ENCODE results near the gene CTNNA2. TPM values are rescaled to one million over a fixed set of nuclear protein-coding genes. Genes with fewer than 3 reads are reported as not detected.

CTNNA2 gene
- total and polyA plus RNA-seq, 9 of the 15 experiments (the other 6 are each of a cell fraction or from before 2014, with no cell fraction given), result 0.03 to 0.40 (median 0.15) TPM

DNA sequence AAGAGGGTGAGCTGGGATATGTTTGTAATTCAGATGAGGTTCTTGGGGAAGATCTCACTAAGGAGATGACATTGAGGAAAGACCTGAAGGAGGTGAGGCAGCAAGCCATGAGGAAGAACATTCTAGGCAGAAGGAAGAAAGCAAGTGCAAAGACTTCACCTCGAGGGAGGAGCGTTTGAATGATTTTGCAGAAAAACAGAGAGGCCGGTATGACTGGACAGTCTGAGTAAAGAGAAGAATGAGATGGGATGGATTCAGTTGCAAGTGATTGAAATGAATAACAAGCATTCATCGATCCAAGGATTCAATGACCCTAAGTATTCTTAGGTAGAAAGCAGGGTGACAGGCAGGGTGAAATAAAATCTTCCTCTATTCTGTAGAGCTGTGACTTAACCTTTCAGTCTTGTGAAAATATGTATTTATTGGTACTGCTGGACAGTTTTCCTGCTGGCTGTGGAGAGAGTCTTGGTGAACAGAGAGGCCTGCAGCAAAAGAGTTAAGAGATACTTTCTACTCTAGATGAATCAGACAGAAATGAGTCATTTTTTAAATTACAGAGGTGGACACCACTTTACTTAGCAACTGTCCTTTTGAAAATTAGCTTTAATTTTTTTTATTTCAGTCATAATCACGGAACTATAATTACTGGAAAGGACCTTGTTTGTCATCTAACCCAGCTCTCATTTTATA is 513.3 kb downstream of the CTNNA2 start:
- Histone ChIP-seq H3K4me3 (no peak overlapping the region), H3K9me1 (ENCODE audit: control insufficient read depth, insufficient read depth, low read length) (no peaks in the 10 kb centered on the region), H3K9ac (ENCODE audit: insufficient read depth in 1 of 2, low read depth in 2 of 2, low read length in 2 of 2) (no peak overlapping the region), H3K27me3 (ENCODE audit: control insufficient read depth in 2 of 2, insufficient read depth in 2 of 2, low read length in 2 of 2) (no peaks in the 10 kb centered on the region), H2AFZ (ENCODE audit: low read depth, low read length) (peak overlapping the region; percentile 11), H3K4me2 (ENCODE audit: insufficient read depth, low read length) (peak overlapping the region; percentile 16), H3K4me1 (replicated peaks in 1 of 2; ENCODE audit: control insufficient read depth in 2 of 2, insufficient read depth in 2 of 2, low read length in 2 of 2) (no peaks in the 10 kb centered on the region; a peak in 1 of 5 replicates), H3K9me3 (replicated peaks; ENCODE audit: control insufficient read depth, insufficient read depth, low read depth, low read length) (no peaks in the 10 kb centered on the region; the same call in 1 of the 2 replicates), H3K79me2 (ENCODE audit: control insufficient read depth, insufficient read depth, low read length) (no peaks in the 10 kb centered on the region), H3K27ac (ENCODE audit: extremely low read depth, low read depth, low read length) (no peak overlapping the region), H4K20me1 (replicated peaks; ENCODE audit: control insufficient read depth, insufficient read depth, low read length) (no peaks in the 10 kb centered on the region), H3K36me3 (ENCODE audit: control insufficient read depth, insufficient read depth, low read length) (no peaks in the 10 kb centered on the region)
- ATAC-seq (peak; percentile 59), DNase-seq (ENCODE audit: extremely low read depth in 1 of 4, low spot score in 3 of 4) (no peak), FAIRE-seq (no peak)
- ChIA-PET CTCF (ENCODE audit: low intra/inter-chr PET ratio) (no interaction called here), POLR2A (no interaction called here)
- no TSS peak for BruUV-seq (replicated peaks)
- intact Hi-C loops (cut with micrococcal nuclease), result no loop called here
- WGBS (ENCODE audit: insufficient coverage, low coverage, missing lambda C conversion rate), result 2% methylated on average over 5 of the region's 5 CpGs
- in situ Hi-C loops (cut with MboI), result no loop called here
- TF ChIP-seq THRB (CRISPR knock-in tag; conservative IDR thresholded peaks at IDR 0.05), result no peak
- no peak for TF ChIP-seq ZNF584 (CRISPR knock-in tag; IDR thresholded peaks at IDR 0.05; ENCODE audit: low read depth)
- TF ChIP-seq C11orf30 (IDR thresholded peaks at IDR 0.05; ENCODE audit: low read depth), result peak; percentile 26; the same call in 1 of the 2 replicates
- no peak for TF ChIP-seq LEF1 (IDR thresholded peaks at IDR 0.05)
- no peak for TF ChIP-seq KDM5B (IDR thresholded peaks at IDR 0.05; ENCODE audit: insufficient replicate concordance, low read depth, low read length)
- peak; percentile 17; the same call in 1 of the 2 replicates for TF ChIP-seq MAFG (tag; conservative IDR thresholded peaks at IDR 0.05)
- TF ChIP-seq, protein P1, sequence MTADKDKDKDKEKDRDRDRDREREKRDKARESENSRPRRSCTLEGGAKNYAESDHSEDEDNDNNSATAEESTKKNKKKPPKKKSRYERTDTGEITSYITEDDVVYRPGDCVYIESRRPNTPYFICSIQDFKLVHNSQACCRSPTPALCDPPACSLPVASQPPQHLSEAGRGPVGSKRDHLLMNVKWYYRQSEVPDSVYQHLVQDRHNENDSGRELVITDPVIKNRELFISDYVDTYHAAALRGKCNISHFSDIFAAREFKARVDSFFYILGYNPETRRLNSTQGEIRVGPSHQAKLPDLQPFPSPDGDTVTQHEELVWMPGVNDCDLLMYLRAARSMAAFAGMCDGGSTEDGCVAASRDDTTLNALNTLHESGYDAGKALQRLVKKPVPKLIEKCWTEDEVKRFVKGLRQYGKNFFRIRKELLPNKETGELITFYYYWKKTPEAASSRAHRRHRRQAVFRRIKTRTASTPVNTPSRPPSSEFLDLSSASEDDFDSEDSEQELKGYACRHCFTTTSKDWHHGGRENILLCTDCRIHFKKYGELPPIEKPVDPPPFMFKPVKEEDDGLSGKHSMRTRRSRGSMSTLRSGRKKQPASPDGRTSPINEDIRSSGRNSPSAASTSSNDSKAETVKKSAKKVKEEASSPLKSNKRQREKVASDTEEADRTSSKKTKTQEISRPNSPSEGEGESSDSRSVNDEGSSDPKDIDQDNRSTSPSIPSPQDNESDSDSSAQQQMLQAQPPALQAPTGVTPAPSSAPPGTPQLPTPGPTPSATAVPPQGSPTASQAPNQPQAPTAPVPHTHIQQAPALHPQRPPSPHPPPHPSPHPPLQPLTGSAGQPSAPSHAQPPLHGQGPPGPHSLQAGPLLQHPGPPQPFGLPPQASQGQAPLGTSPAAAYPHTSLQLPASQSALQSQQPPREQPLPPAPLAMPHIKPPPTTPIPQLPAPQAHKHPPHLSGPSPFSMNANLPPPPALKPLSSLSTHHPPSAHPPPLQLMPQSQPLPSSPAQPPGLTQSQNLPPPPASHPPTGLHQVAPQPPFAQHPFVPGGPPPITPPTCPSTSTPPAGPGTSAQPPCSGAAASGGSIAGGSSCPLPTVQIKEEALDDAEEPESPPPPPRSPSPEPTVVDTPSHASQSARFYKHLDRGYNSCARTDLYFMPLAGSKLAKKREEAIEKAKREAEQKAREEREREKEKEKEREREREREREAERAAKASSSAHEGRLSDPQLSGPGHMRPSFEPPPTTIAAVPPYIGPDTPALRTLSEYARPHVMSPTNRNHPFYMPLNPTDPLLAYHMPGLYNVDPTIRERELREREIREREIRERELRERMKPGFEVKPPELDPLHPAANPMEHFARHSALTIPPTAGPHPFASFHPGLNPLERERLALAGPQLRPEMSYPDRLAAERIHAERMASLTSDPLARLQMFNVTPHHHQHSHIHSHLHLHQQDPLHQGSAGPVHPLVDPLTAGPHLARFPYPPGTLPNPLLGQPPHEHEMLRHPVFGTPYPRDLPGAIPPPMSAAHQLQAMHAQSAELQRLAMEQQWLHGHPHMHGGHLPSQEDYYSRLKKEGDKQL (CRISPR knock-in tag; IDR thresholded peaks at IDR 0.05; ENCODE audit: borderline replicate concordance), result no peak
- no peak for TF ChIP-seq POLR2B (IDR thresholded peaks at IDR 0.05; ENCODE audit: low read depth, partially characterized antibody)
- 0 out of 2 replicates have a peak, but pooled peaks have one; percentile 25 for TF ChIP-seq FOSL1 (tag; conservative IDR thresholded peaks at IDR 0.05)
- TF ChIP-seq BRCA1 (IDR thresholded peaks at IDR 0.05), result no peak
- TF ChIP-seq BRCA1 (CRISPR knock-in tag; IDR thresholded peaks at IDR 0.05), result no peak
- peak; percentile 78 for TF ChIP-seq ZNF316 (IDR thresholded peaks at IDR 0.05)
- TF ChIP-seq TEAD2 (tag; IDR thresholded peaks at IDR 0.05), result no peak
- TF ChIP-seq, protein P2, sequence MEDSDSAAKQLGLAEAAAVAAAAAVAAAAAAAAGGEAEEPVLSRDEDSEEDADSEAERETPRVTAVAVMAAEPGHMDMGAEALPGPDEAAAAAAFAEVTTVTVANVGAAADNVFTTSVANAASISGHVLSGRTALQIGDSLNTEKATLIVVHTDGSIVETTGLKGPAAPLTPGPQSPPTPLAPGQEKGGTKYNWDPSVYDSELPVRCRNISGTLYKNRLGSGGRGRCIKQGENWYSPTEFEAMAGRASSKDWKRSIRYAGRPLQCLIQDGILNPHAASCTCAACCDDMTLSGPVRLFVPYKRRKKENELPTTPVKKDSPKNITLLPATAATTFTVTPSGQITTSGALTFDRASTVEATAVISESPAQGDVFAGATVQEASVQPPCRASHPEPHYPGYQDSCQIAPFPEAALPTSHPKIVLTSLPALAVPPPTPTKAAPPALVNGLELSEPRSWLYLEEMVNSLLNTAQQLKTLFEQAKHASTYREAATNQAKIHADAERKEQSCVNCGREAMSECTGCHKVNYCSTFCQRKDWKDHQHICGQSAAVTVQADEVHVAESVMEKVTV (CRISPR knock-in tag; IDR thresholded peaks at IDR 0.05), result no peak

All from K562 (cell line).